Heart left ventricle (tissue), 16 donors: ENCODE data around the gene CS. TPM values are rescaled to one million over a fixed set of nuclear protein-coding genes. Genes with fewer than 3 reads are reported as not detected.

Source experiments
- ATAC-seq, 4 donors: fragments of 200-7000 bp; cut with Tn5 transposase; one replicate each; pipeline ENCODE4 v1.9.1; 2020 to 2022; ENCODE audit warnings: moderate library complexity in 4 of 4, mild to moderate bottlenecking in 3 of 4, moderate number of reproducible peaks in 1 of 4
- DNase-seq, 5 donors: peaks; one replicate each; pipeline ENCODE4 v3.0.0-alpha.2; 2020
- H3K27ac ChIP-seq, 12 donors: fragments of 200-600 bp; sonication (generic) in 4 of 12; one replicate each; pipeline versions ENCODE4 v1.5.0 to v1.8.0; 2016 to 2022; ENCODE audit warnings: mild to moderate bottlenecking in 2 of 12
- H3K27me3 ChIP-seq, 9 donors: fragments of 200-600 bp; sonication (generic) in 2 of 9; one replicate each; pipeline versions ENCODE4 v1.5.1 to v1.8.0; 2016 to 2022; ENCODE audit warnings: mild to moderate bottlenecking in 3 of 9
- H3K36me3 ChIP-seq, 9 donors: fragments of 200-600 bp; sonication (generic) in 2 of 9; one replicate each; pipeline versions ENCODE4 v1.5.0 to v1.8.0; 2018 to 2022; ENCODE audit warnings: mild to moderate bottlenecking in 2 of 9
- H3K4me1 ChIP-seq, 12 donors: fragments of 200-600 bp; sonication (generic) in 4 of 12; one replicate each; pipeline versions ENCODE4 v1.5.0 to v1.8.0; 2016 to 2022; ENCODE audit warnings: mild to moderate bottlenecking in 3 of 12
- H3K4me3 ChIP-seq, 12 donors: fragments of 200-600 bp; sonication (generic) in 4 of 12; one replicate each; pipeline versions ENCODE4 v1.5.0 to v1.8.0; 2017 to 2022; ENCODE audit warnings: mild to moderate bottlenecking in 9 of 12, moderate library complexity in 4 of 12
- H3K9me3 ChIP-seq, 12 donors: fragments of 200-600 bp; sonication (generic) in 4 of 12; one replicate each; pipeline versions ENCODE4 v1.5.0 to v1.8.0; 2016 to 2022; ENCODE audit warnings: mild to moderate bottlenecking in 1 of 12
- POLR2A ChIP-seq, 2 donors: fragments of 450-650 bp; IDR thresholded peaks; one replicate each; pipeline ENCODE4 v1.6.1; 2017; ENCODE audit warnings: antibody characterized with exemption in 2 of 2, mild to moderate bottlenecking in 2 of 2, moderate library complexity in 2 of 2
- WGBS, 4 donors: extraction: QIAGEN DNeasy Blood & Tissue Kit in 2 of 4; methylation state at CpG; one replicate each; pipeline versions ENCODE4 v1.1.5 to v1.1.7; 2013 to 2018; 5-methylcytosine and 5-hydroxymethylcytosine counted together
- intact Hi-C, 10 donors: fragments of 100-400 bp; cut with DNase I; formaldehyde crosslinking; loops; one replicate each; pipeline versions ENCODE4 v1.11.1 to v1.14.2; 2022
- polyA plus RNA-seq, 2 donors: library from polyadenylated mRNA; stranded (reverse); fragments of 200-250 nt; gene quantifications; one replicate each; pipeline ENCODE4 v1.2.3, GENCODE V29; 2013
- total RNA-seq, 9 donors: library from RNA; depleted of rRNA in 2 of 9; stranded (reverse); fragments of >200 nt in 2 of 9; fragmentation: NEBNext Ultra II Directional in 3 of 9; extraction: Animal tissue kit (Norgen Biotek cat#: 25700) in 3 of 9; gene quantifications; one replicate each; pipeline versions ENCODE4 v1.1.0 to v1.2.4, GENCODE V29; 2016 to 2023
- TF ChIP-seq, protein P1 (sequence below), 12 donors: fragments of 200-600 bp; sonication (generic) in 4 of 12; IDR thresholded peaks; one replicate each; pipeline versions ENCODE4 v1.5.0 to v1.8.0; 2018 to 2022; ENCODE audit warnings: antibody characterized with exemption in 12 of 12, mild to moderate bottlenecking in 5 of 12
- donor health status: ischemic (EF 13 %, LVEDD 7.1; RV severe dilation, severe dysfunction).
- donor health status: healthy with polysubstance abuse.
- donor health status: DM: no; HTN: yes; CAD: no.
- donor health status: DM: no; HTN: no; CAD: no.
- donor health status: ischemic (EF 25% LVEDD 6.9; RV normal size, moderate dysfunction).
- donor health status: ischemic (EF 25% LVEDD 5.7; RV mildly dilated, moderate dysfunction).
- donor health status: healthy.
- donor health status: DM: yes; HTN: yes; CAD: no.
- donor health status: ischemic (EF 35%, LVEDD 5.7; RV mildly dilated, moderate dysfunction).
- donor health status: nonischemic (EF 11% LVEDD 7.7; RV severe dilation, severe dysfunction).
- donor health status: DM: yes; HTN: yes; CAD: no.
- donor health status: PGD.
- donor health status: ischemic (EF 29% LVEDD 5.4; RV normal size, mild dysfunction).
- donor health status: nonischemic (EF 23%, LVEDD 6.1; RV moderate dilation, normal function).

The CS gene
- total and polyA plus RNA-seq, 11 donors, result 165 to 866 (median 572) TPM

DNA sequence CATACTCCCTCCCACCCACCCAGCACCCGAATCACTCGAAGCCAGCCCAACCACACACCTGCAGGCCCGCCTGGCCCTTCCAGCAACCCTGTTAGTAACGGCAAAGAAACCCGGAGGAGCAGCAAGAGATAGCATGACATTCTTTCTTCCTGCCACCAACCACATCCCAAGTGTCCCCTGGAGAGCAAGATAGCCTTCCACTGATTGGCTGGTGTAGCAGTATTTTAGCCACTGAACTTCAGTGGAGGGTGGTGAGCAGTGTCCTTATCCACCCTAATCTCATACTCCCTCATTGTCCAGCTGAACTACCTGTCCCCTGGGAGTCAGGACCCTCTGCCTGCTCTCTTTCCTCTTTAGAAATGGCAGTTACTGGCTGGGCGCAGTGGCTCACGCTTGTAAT lies 71.0 kb downstream of the CS start:
- no peak for DNase-seq
- 78 to 82% (median 80%) methylated on average over 7 of the region's 7 CpGs for WGBS, 4 donors

DNA sequence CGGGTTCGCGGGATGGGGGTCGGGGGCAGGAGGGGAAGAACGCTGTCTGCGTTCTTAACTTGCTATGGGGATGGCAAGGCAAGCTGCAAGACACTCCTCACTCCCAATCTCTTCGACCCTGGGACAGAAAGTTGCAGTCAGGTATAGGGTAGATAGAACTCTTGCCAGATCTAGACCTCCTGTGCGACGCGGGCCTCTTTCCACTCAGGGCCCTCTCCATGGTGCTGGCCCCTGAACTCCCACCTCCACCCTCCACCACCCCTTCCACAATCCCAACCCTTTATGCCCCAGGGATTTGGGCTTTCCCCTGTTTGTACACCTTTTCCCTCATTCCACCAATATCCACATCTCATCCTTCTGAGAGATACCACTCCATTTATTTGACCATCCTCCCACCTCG lies 75.2 kb downstream of the CS start:
- H3K4me1 ChIP-seq, result peaks cover 8 to 41% (median 32%) of the 10 kb centered on the region in 12 donors
- peak overlapping the region in 9 of 12 donors; percentile 71 to 98 (median 84) for H3K27ac ChIP-seq
- WGBS, 4 donors, result 57 to 72% (median 68%) methylated on average over 7 to 11 of the region's 11 CpGs
- intact Hi-C loops, result loop anchor here in 9 of 10 donors (1.0 to 10.0 kb wide), 11 partner anchors 32 to 240 kb away; partner anchors contain the start of genes ANKRD52 (in 6 of the 9), ZC3H10 (in 4 of the 9), ESYT1 (in 1 of the 9) and SMARCC2 (in 1 of the 9)
- TF ChIP-seq POLR2A (IDR thresholded peaks at IDR 0.05), result no peak
- TF ChIP-seq, protein P1, sequence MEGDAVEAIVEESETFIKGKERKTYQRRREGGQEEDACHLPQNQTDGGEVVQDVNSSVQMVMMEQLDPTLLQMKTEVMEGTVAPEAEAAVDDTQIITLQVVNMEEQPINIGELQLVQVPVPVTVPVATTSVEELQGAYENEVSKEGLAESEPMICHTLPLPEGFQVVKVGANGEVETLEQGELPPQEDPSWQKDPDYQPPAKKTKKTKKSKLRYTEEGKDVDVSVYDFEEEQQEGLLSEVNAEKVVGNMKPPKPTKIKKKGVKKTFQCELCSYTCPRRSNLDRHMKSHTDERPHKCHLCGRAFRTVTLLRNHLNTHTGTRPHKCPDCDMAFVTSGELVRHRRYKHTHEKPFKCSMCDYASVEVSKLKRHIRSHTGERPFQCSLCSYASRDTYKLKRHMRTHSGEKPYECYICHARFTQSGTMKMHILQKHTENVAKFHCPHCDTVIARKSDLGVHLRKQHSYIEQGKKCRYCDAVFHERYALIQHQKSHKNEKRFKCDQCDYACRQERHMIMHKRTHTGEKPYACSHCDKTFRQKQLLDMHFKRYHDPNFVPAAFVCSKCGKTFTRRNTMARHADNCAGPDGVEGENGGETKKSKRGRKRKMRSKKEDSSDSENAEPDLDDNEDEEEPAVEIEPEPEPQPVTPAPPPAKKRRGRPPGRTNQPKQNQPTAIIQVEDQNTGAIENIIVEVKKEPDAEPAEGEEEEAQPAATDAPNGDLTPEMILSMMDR (IDR thresholded peaks at IDR 0.05), result no peak
- H3K36me3 ChIP-seq, result peaks cover 0 to 27% (median 12%) of the 10 kb centered on the region in 9 donors
- H3K9me3 ChIP-seq, result no peaks in the 10 kb centered on the region
- peak overlapping the region in 11 of 12 donors; percentile 52 to 97 (median 66) for H3K4me3 ChIP-seq
- no peaks in the 10 kb centered on the region for H3K27me3 ChIP-seq
- ATAC-seq (no peak), DNase-seq (peak in 1 of 5 donors; percentile 13)

More for the DNA sequence above, 71.0 kb downstream of the CS start:
- H3K9me3 ChIP-seq, result no peaks in the 10 kb centered on the region
- intact Hi-C loops, result loop anchor here in 2 of 10 donors (5.0 to 10.0 kb wide), 2 partner anchors 37 to 236 kb away; partner anchors contain the start of gene SPRYD4 (in 1 of the 2)
- ATAC-seq, result no peak
- H3K36me3 ChIP-seq, result peaks cover 0 to 27% (median 12%) of the 10 kb centered on the region in 9 donors
- no peaks in the 10 kb centered on the region for H3K27me3 ChIP-seq
- H3K4me3 ChIP-seq, result no peak overlapping the region
- TF ChIP-seq POLR2A (IDR thresholded peaks at IDR 0.05), result no peak
- TF ChIP-seq, protein P1 (IDR thresholded peaks at IDR 0.05), result no peak
- H3K4me1 ChIP-seq, result peaks cover 0 to 8% (median 7%) of the 10 kb centered on the region in 12 donors
- no peak overlapping the region for H3K27ac ChIP-seq

DNA sequence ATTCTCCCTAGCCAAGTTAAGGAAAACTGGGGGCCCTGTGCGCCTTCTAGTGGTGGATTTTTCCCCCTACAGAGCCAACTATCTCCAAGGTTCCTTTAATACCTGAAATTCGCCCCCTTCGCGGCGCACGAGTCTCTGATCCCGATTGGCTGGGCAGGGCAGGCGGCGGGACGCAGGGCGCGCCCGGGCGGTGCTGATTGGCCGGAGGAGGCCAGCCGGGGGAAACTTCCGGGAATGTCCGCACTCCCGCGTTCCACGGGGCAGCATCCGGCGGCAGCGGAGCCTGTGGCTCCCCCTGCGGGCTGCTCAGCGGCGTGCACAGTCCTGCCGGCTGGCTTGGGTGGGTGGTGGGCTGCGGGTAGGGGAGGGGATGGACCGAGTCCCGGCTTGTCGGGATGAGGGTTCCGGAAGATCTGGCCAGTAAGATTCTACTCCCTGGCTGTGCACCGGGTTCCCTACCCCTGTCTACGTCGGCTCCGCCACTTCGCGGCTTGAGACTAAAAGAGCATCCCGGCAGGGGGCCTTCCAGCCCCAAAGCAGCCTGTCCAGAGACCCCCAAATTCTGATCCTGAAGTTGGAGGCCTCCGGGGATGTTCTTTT lies 75.9 kb downstream of the CS start, which contains the start of gene NABP2:
Gene NABP2 (plus strand): TSS at position 241 of the 600 bp plus-strand sequence. CDS start 515 bp downstream, outside the sequence.
- Histone ChIP-seq H3K4me1 (peaks cover 8 to 46% (median 37%) of the 10 kb centered on the region in 12 donors), H3K27me3 (no peaks in the 10 kb centered on the region), H3K4me3 (peak within 1 kb of the TSS; percentile 52 to 97 (median 66)), H3K9me3 (no peaks in the 10 kb centered on the region), H3K36me3 (peaks cover 0 to 23% (median 12%) of the 10 kb centered on the region in 9 donors), H3K27ac (peak within 1 kb of the TSS; percentile 19 to 98 (median 92))
- intact Hi-C loops, result loop anchor here in 8 of 10 donors (1.0 to 10.0 kb wide), 10 partner anchors 31 to 241 kb away; partner anchors contain the start of genes ANKRD52 (in 6 of the 8), ZC3H10 (in 4 of the 8), ESYT1 (in 1 of the 8) and SMARCC2 (in 1 of the 8)
- ATAC-seq (peak; percentile 80 to 90 (median 85)), DNase-seq (peak; percentile 98 to 99 (median 99))
- peak in 1 of 2 donors; percentile 55 for TF ChIP-seq POLR2A (IDR thresholded peaks at IDR 0.05)
- TF ChIP-seq, protein P1 (IDR thresholded peaks at IDR 0.05), result peak; percentile 66 to 98 (median 91)
- 1 to 2% (median 1%) methylated on average over 15 to 41 of the region's 41 CpGs for WGBS, 4 donors
